Measurements from ENCODE around the gene PRPF8. TPM values are rescaled to one million over a fixed set of nuclear protein-coding genes. Genes with fewer than 3 reads are reported as not detected.

Gene PRPF8
- total RNA-seq, 1 experiment from 2014 or later = 439 TPM

DNA sequence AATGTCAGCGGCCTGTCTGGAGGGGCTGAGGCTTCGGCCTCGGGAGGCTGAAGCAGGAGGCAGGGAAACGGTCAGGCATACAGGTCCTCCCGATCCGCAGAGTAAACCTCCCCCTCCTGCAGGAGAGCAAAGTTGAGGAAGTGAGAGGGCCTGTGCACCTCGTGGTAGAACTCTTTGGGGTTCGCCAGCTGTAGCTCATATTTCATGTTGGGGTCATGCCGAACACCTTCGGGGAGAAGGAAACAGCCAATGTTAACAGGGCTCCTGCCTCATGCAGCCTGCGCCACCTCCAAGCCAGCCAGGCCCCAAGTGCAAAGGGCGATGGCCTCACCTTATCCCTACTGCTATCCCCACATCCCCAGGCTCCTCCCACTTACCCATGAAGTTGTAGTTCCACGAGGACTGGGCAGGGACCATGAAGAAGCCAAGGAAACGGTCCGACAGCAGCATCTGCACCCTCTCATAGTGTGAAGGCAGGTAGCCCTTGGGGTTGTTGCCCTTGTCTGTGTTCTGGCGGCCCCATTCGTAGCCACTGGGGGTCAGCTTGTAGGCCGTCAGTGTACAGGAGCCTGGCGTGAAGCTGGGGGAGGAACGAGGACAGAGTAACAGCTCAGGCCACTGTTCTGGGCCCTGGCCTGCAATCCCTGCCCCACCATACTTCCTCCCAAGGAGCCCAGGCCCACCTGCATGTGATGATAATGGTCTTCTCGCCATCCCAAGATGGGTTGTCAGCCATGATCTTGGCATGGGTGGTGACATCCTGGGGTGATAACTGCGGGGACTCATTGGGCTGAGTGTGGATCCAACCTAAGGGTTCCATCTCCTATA lies 33.7 kb downstream of the PRPF8 start:
- Histone ChIP-seq H3K27ac (ENCODE audit: low read depth, low read length, poor library complexity, severe bottlenecking) (no peak overlapping the region), H3K36me3 (ENCODE audit: insufficient read depth, low read length, poor library complexity, severe bottlenecking) (peaks cover 57% of the 10 kb centered on the region), H3K4me3 (ENCODE audit: low read depth, low read length, poor library complexity, severe bottlenecking) (no peak overlapping the region), H3K9me3 (ENCODE audit: low read depth, low read length, poor library complexity, severe bottlenecking) (no peaks in the 10 kb centered on the region), H3K27me3 (replicated peaks; ENCODE audit: insufficient read depth, low read depth, low read length, poor library complexity) (no peaks in the 10 kb centered on the region), H3K4me1 (ENCODE audit: insufficient read depth, low read length, poor library complexity, severe bottlenecking) (peaks cover 12% of the 10 kb centered on the region)
- intact Hi-C loops (cut with micrococcal nuclease; ENCODE audit: unreplicated experiment) = no loop called here
- TF ChIP-seq, protein P1, sequence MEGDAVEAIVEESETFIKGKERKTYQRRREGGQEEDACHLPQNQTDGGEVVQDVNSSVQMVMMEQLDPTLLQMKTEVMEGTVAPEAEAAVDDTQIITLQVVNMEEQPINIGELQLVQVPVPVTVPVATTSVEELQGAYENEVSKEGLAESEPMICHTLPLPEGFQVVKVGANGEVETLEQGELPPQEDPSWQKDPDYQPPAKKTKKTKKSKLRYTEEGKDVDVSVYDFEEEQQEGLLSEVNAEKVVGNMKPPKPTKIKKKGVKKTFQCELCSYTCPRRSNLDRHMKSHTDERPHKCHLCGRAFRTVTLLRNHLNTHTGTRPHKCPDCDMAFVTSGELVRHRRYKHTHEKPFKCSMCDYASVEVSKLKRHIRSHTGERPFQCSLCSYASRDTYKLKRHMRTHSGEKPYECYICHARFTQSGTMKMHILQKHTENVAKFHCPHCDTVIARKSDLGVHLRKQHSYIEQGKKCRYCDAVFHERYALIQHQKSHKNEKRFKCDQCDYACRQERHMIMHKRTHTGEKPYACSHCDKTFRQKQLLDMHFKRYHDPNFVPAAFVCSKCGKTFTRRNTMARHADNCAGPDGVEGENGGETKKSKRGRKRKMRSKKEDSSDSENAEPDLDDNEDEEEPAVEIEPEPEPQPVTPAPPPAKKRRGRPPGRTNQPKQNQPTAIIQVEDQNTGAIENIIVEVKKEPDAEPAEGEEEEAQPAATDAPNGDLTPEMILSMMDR (conservative IDR thresholded peaks at IDR 0.05; ENCODE audit: low read depth, low read length) = no peak
- TF ChIP-seq EZH2 (IDR thresholded peaks at IDR 0.05; ENCODE audit: borderline replicate concordance, low read depth, low read length, poor library complexity, severe bottlenecking) = no peak
- ChIA-PET CTCF (interaction anchor here (0.6 kb wide), 1 partner anchor 375 kb away, joined by 3 read pairs; no protein-coding TSS in a partner anchor), POLR2A (ENCODE audit: low non-redundant PET) (no interaction called here)
- DNase-seq (ENCODE audit: low spot score) = no peak
- TSS peak; percentile 94 for BruUV-seq (replicated peaks)

DNA sequence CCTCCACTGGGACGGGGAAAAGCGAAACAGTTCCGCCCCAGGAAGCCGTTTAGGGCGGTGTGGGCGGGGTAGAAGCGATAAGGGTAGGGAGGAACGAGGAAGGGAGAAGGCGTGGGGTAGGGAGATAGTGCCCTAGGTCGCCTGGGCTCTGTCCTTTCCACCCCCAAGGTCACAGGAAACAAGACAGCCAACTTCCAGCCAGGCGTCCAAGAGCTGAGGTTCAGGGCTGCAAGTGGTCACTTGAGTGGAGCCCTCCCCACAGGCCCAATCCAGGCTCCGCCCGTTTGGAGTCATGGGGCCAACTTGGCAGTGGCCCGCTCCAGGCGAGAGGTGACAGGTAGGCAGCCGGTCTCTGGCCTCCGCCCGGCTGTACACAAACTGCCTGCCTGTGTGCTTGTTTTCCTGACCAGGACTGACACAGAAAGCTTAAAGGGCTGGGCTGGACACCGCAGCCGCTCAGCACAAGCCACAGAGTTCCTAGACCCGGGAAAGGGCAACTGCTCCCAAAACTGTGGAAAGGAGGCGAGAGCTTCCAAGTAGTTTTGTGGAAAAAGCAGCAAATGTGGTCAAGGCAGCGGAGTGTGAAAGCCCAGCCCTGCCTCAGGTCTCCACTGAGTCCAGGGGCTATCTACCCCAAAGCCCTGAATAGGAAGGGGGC lies 34.7 kb downstream of the PRPF8 start, which contains the start of gene RILP:
Gene RILP (minus strand): TSS at position 23 of the 658 bp plus-strand sequence. CDS start 62 bp downstream, outside the sequence.
- ChIA-PET CTCF (interaction anchor here (1.4 to 1.5 kb wide), 2 partner anchors 34 to 76 kb away, joined by 4 to 16 read pairs; partner anchors contain the start of gene PRPF8), POLR2A (ENCODE audit: low non-redundant PET) (interaction anchor here (0.5 kb wide), 1 partner anchor 1972 kb away, joined by 9 read pairs; no protein-coding TSS in a partner anchor)
- H3K36me3 ChIP-seq (ENCODE audit: insufficient read depth, low read length, poor library complexity, severe bottlenecking) = peaks cover 49% of the 10 kb centered on the region
- no peaks in the 10 kb centered on the region for H3K27me3 ChIP-seq (replicated peaks; ENCODE audit: insufficient read depth, low read depth, low read length, poor library complexity)
- peaks cover 12% of the 10 kb centered on the region for H3K4me1 ChIP-seq (ENCODE audit: insufficient read depth, low read length, poor library complexity, severe bottlenecking)
- TF ChIP-seq, protein P1 (conservative IDR thresholded peaks at IDR 0.05; ENCODE audit: low read depth, low read length) = no peak
- TF ChIP-seq EZH2 (IDR thresholded peaks at IDR 0.05; ENCODE audit: borderline replicate concordance, low read depth, low read length, poor library complexity, severe bottlenecking) = no peak
- intact Hi-C loops (cut with micrococcal nuclease; ENCODE audit: unreplicated experiment) = no loop called here
- no peak for DNase-seq (ENCODE audit: low spot score)
- no TSS peak for BruUV-seq (replicated peaks)
- H3K4me3 ChIP-seq (ENCODE audit: low read depth, low read length, poor library complexity, severe bottlenecking) = peak within 1 kb of the TSS; percentile 60
- peak within 1 kb of the TSS; percentile 37 for H3K27ac ChIP-seq (ENCODE audit: low read depth, low read length, poor library complexity, severe bottlenecking)
- no peaks in the 10 kb centered on the region for H3K9me3 ChIP-seq (ENCODE audit: low read depth, low read length, poor library complexity, severe bottlenecking)

- POLR2A ChIA-PET (ENCODE audit: low non-redundant PET) = interaction anchor here (0.5 to 0.6 kb wide), 2 partner anchors 65 to 1973 kb away, joined by 3 to 9 read pairs; no protein-coding TSS in a partner anchor
- DNase-seq (ENCODE audit: low spot score) = peak; percentile 95
- TF ChIP-seq, protein P1 (conservative IDR thresholded peaks at IDR 0.05; ENCODE audit: low read depth, low read length) = peak; percentile 77; the same call in 1 of the 2 replicates
- no peak for TF ChIP-seq EZH2 (IDR thresholded peaks at IDR 0.05; ENCODE audit: borderline replicate concordance, low read depth, low read length, poor library complexity, severe bottlenecking)
- H3K36me3 ChIP-seq (ENCODE audit: insufficient read depth, low read length, poor library complexity, severe bottlenecking) = peaks cover 42% of the 10 kb centered on the region
- no peaks in the 10 kb centered on the region for H3K9me3 ChIP-seq (ENCODE audit: low read depth, low read length, poor library complexity, severe bottlenecking)
- H3K4me3 ChIP-seq (ENCODE audit: low read depth, low read length, poor library complexity, severe bottlenecking) = peak overlapping the region; percentile 60
- H3K4me1 ChIP-seq (ENCODE audit: insufficient read depth, low read length, poor library complexity, severe bottlenecking) = peaks cover 12% of the 10 kb centered on the region
- intact Hi-C loops (cut with micrococcal nuclease; ENCODE audit: unreplicated experiment) = no loop called here
- H3K27ac ChIP-seq (ENCODE audit: low read depth, low read length, poor library complexity, severe bottlenecking) = no peak overlapping the region
- BruUV-seq (replicated peaks) = no TSS peak
- H3K27me3 ChIP-seq (replicated peaks; ENCODE audit: insufficient read depth, low read depth, low read length, poor library complexity) = no peaks in the 10 kb centered on the region
- CTCF ChIA-PET = interaction anchor here (0.5 to 1.5 kb wide), 16 partner anchors 20 to 918 kb away, joined by 3 to 16 read pairs (median 6); partner anchors contain the start of gene PRPF8
Observed at GRCh38 chr17:1648963-1649843, 35.5 kb downstream of the PRPF8 start.
